ENCODE data around the gene SELENON.
A peak's percentile ranks its signal among the peaks of the same experiment; 100 is the strongest.
"Not testable (repeated sequence)": the region's sequence is repeated elsewhere in the genome, so short reads cannot be mapped to it uniquely, and the experiment has no call there.

SELENON gene

DNA sequence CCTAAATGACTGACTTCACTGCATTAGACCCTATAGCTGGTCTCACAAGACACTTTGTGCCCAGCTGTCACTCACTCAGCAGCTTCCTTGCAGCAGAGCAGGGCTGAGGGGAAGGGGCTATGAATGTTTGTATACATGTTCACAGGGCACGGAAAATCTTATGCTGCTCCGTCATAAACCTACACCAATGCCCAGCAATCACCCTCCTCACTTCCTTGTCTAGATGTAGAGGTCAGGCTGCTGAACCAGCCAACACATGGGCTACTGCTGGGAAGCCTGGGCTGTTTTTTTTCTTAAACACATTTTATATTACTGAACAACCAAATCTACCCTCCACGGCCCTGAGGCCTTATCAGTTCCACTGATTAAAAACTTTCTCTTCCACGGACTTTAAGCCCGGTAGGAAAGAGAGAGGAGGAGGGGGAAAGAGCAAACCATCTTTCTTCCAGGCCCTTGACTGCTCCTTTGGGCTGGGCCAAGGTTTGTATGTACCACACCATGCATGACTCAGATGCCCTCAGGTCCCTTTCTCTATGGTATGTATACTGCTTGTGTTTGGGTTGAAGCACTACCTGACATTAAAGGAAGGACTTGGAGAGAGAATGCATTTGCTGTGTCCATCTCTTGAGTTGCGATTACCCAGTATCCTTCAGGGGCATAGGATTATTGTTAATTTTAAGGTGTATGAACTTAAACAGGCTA is 32.5 kb downstream of the SELENON start:
- no peak for DNase-seq

DNA sequence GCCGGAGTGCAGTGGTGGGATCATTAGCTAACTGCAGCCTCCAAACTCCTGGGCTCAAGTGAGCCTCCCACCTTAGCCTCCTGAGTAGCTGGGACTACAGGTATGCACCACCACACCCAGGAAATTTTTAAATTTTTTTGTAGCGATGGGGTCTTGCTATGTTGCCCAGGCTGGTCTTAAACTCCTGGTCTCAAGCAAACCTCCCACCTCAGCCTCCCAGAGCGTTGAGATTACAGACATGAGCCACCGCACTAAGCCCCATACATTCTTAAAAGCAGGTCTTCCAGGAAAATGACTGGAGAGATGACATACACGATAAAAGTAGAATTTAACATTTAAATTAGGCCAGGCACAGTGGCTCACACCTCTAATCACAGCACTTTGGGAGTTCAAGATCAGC is 33.2 kb downstream of the SELENON start:
- DNase-seq, result no peak

DNA sequence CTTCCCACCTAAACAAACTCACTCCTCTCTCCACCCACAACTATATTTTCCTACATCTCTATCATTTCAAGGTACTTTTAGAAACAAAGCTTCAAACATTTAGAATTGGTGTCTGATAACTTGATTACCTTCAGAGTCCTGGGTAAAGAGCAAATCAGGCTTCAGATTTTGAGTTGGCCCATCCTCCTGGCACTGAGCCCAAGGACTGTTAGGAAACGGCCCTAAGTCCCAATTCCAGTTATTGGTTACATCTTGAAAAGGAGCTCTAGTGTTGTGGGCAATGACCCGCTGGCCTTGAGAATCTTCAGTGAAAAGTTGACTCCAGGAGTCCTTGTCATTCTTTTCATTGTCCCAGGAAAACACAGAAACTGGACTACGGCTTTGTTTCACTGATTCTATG is 34.9 kb downstream of the SELENON start:
- no peak for DNase-seq

GRCh38 chr1:25836695-25837094 is 36.7 kb downstream of the SELENON start:
- no peak for DNase-seq

- DNase-seq, result no peak
These were observed 37.4 kb downstream of the SELENON start for GRCh38 chr1:25837262-25837875.

GRCh38 chr1:25839808-25840207 is 39.8 kb downstream of the SELENON start:
- DNase-seq, result not testable (repeated sequence)

DNA sequence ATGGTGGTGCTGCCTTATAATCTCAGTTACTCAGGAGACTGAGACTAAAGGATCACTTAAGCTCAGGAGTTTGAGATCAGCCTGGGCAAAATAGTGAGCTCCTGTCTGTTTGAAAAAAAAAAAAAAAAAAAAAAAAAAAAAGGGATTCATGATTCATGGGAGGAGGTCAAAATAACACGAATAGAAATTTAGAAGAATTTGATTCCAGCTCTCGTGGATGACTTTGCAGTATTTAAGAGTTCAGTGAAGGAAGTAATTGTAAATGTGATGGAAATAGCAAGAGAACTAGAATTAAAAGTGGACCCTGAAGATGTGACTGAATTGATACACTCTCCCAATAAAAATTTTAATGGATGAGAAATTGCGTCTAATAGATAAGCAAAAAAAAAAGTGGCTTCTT is 43.5 kb downstream of the SELENON start:
- no peak for DNase-seq

DNA sequence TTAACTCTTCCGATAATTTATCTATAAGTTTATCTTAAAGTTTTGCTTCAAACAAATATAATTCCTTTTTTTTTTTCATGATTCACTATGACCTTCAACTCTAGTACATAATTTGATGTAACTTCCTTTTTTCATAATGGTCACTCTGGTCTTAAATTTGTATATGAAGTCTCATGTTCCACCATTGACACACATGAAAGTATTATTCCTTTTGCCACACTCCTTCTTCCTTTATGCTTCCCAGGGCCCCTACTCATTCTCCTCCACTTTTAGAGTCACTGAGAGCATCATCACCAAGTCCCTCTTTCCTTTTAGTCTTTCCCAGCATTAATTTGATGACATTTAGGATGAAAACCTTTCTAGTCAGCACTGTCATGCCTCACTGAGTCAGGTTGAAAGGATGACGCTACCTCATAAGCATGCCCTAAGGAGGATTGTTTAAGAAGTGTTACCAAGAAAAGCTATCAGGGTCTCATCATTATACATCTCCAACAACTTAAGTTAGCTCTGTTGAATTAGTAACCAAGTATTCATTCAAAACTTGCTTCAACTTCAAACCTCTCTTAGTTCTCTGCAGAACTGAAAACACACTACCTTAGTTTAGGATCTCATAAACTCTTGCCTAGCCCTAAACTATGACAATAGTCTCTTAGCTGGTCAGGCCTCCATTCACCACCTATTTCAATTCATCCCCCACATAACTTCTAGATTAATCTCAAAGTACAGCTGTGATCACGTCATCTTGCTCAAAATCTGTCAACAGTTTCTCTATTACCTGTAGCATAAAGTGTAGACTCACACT is 44.7 kb downstream of the SELENON start:
- DNase-seq, result no peak

- no peak for DNase-seq
These were observed 45.7 kb downstream of the SELENON start for GRCh38 chr1:25845664-25846063.

GRCh38 chr1:25847929-25848328 is 47.9 kb downstream of the SELENON start:
- no peak for DNase-seq

DNA sequence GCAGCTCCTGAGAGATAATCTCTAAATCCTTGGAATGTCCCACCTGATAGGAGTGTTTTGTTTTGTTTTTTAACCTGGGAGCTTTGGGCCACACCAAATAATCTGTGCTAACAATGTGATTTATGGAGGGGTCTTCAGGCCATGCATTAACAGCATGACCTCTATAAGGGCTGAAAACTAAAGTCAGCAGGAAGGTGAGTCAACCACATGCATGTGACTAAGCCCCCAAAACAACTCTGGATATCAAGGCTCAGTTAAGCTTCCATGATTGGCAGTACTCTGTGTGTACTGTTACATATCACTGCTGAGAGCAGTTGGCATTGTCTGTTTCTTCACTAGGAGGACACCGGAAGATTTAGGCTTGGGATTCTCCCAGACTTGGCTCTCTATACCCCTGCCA is 48.5 kb downstream of the SELENON start:
- DNase-seq, result no peak

DNA sequence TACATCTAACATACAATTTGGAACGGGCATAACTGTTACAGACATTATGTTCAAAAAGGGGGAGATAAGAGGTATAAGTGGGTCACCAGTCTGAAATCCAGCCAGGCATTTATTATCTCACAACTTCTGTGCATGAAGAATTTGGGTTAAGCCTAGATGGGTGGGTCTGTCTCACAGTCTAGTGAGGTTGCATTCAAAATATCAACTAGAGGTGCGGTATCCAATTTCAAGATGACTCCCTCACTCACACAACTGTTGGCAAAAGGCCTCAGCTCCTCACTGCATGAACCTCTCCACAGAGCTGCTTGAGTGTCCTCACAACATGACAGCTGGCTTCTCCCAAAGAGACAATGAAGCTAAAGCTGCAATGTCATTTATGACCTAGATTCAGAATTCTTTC is 54.6 kb downstream of the SELENON start:
- DNase-seq, result no peak

- DNase-seq, result no peak
These were observed 56.9 kb downstream of the SELENON start for GRCh38 chr1:25856856-25857255.

DNA sequence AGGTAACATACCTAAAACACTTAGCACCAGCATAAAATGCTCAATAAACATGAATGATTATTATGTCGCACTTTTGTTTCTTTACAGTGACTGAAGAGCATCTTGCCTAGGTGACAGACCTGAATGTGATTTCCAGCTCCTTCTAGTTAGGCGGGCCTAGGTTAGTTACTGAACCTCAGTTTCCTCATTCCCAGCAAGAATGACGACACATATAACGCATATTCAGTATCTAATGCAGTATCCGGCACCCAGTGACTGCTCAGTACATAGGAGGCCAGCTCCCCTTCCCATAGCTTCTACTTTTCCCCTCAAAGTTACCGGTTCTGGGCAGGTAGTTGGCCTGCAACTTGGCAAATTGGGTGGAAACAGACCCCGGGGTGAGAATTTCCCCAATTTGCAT is 58.5 kb downstream of the SELENON start:
- no peak for DNase-seq

DNA sequence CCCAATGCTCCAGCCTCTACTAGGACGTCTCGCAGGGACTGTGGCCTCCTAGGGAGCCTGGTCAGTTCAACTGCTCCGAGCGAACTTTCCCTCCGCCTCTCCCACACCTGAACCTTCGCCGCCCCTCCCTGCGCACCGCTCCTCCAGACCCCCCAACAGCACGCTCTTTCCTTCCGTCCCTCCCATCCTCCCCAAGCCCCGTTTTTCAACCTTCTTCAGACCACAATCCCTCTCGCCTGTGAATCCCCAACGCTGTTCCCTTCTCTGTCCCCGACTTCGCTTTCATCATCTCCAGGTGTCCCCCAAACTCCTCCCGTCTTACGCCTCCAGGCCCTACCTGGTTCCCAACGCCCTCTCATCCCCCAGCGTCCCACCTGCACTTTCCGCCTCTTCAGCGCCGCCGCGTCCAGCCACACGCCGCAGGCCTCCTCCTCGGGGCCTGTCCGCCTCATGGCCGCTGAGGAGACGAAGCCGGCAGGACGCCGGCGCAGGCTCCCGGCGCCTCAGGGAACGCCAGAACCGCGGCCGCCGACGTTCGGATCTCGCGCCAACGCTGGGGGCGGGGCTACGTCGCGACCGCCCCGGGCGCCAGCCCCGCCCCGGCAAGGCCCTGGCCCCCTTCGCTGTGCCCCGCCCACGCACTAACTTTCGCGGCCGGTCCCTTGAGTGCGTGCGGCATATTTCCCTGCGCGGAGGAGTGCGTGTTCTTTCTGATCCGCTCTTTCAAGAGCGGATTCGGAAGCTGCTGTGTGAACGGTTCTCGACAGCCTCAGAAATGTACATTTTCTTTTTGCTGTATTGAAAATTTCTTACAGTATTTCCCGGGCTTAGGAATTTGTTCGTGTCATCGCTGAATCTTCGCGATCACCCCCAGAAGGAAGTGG is 59.2 kb downstream of the SELENON start, which contains the start of gene AUNIP:
AUNIP (minus strand) TSS at position 552 of the 884 bp plus-strand sequence; CDS start at position 452, 100 bp downstream.
- peak; percentile 91 for DNase-seq

DNA sequence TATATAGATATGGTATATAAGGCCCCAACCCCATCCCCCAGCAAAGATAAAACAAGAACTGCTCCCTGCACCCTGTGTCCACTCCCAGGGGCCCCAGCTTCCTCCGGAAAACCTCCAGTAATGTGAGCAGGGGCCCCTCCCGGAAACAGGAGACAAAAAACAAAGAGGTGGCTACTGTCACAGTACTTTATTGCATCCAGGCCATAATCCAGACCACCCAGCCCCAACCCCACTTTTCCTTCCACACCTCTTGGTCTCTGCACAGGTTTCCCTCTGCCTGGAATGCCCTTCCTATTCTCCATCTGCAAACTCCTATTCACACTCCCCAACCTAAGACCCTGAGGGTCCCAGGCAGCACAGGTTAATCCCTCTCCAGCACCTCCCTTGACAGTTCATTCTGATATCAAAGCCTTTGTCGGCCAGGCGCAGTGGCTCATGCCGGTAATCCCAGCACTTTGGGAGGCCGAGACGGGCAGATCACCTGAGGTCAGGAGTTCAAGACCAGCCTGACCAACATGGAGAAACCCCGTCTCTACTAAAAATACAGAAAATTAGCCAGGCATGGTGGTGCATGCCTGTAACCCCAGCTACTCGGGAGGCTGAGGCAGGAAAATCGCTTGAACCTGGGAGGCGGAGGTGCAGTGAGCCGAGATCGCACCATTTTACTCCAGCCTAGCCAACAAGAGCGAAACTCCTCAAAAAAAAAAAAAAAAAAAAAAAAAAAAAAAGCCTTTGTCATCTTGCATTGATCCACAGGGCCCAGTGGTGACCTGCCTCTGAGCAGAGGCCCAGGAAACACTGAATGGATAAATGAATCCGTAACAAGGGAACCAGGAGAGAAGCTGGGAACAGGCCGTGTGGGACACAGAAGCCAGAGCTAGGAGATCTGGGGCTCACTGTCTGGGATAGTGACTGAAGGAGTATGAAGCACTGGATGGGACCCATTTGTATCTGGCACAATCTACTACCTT is 61.6 kb downstream of the SELENON start:
- DNase-seq, result no peak

GRCh38 chr1:25862785-25863485 is 62.9 kb downstream of the SELENON start:
- no peak for DNase-seq

DNA sequence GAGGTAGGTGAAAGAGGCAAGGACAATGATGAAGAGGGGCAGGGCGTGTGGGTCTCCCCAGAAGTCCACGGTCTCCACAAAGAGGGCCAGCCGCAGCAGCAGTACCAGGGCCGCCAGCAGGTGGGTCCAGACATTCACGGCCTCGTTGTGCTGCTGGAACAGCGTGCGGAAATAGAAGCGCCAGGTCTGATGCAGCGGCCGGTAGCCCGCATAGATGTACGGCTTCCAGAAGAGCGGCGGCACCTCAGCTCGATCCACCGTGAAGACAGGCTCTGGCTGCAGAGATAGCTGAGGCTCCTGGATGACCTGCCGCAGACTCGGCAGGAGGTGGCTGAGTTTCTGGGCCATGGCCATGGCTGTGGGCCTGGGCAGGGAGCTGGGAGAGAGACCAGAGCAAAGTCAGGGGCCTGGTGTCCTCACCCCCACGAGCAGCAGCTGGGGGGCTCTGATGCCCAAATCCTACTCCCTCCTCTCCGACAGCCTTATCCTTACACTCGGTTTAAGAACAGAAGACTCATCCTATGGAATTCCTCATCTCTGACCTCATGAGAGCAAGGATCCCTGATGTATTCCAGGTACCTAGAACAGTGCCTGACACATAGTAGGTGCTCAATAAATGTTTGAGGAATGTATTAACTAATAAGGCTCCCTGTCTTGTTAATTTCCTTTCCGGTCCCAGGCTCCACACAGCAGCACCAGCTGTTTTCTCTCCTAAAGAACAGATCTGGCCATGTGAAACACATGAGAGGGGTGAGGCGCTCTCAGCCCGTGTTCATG is 63.7 kb downstream of the SELENON start:
- DNase-seq, result no peak

- no peak for DNase-seq
These were observed 64.4 kb downstream of the SELENON start for GRCh38 chr1:25864434-25864833.

DNA sequence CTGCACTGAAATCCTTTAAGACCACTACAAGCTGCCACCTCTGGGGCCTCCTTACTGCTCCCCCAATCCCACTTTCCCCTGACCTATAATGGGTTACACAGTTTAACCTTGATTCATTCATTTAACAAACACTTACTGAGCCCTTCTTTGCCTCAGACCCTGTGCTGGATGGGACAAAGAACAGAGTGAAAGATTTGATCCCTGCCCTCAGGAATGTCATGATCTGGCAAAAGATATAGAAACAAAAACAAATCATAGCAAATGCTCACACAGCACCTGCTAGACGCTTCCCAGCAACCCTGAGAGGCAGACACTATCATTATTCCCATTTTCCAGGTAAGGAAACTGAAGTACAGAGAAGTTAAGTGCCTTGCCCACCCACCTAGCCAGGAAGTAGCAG is 66.3 kb downstream of the SELENON start:
- DNase-seq, result no peak
